NCI-H748 (cell line): ENCODE data around the gene CLEC18C.
"Not testable (repeated sequence)": the region's sequence is repeated elsewhere in the genome, so short reads cannot be mapped to it uniquely, and the experiment has no call there.

Experiments
- DNase-seq: peaks from one replicate; lab custom pipeline; 2025; ENCODE audit not compliant: unreplicated experiment; lab: John Stamatoyannopoulos, UW

The CLEC18C gene

GRCh38 chr16:70173212-70173837 lies at the start of gene CLEC18C:
Gene CLEC18C, plus strand, starts transcription at chr16:70173787. Its CDS starts 492 bp downstream, at chr16:70174279.
- DNase-seq: not testable (repeated sequence)

GRCh38 chr16:70123822-70124221 lies 49.8 kb upstream of the CLEC18C start:
- not testable (repeated sequence) for DNase-seq

- not testable (repeated sequence) for DNase-seq
These were observed 47.4 kb upstream of the CLEC18C start for GRCh38 chr16:70126226-70126625.

- DNase-seq: not testable (repeated sequence)
These were observed 45.9 kb upstream of the CLEC18C start for GRCh38 chr16:70127706-70128105.

- DNase-seq: not testable (repeated sequence)
These were observed 44.7 kb upstream of the CLEC18C start for GRCh38 chr16:70128844-70129243.

- DNase-seq: not testable (repeated sequence)
These were observed 37.8 kb upstream of the CLEC18C start for GRCh38 chr16:70135796-70136195.

- DNase-seq: not testable (repeated sequence)
These were observed 37.0 kb upstream of the CLEC18C start for GRCh38 chr16:70136595-70136994.

- DNase-seq: not testable (repeated sequence)
These were observed 30.8 kb upstream of the CLEC18C start for GRCh38 chr16:70142739-70143138.

- DNase-seq: not testable (repeated sequence)
These were observed 30.2 kb upstream of the CLEC18C start for GRCh38 chr16:70143231-70143895.

- not testable (repeated sequence) for DNase-seq
These were observed 25.7 kb upstream of the CLEC18C start for GRCh38 chr16:70147853-70148252.

GRCh38 chr16:70148453-70148852 lies 25.1 kb upstream of the CLEC18C start:
- not testable (repeated sequence) for DNase-seq

- not testable (repeated sequence) for DNase-seq
These were observed 24.3 kb upstream of the CLEC18C start for GRCh38 chr16:70149296-70149695.

- DNase-seq: no peak
These were observed 22.2 kb upstream of the CLEC18C start for GRCh38 chr16:70151391-70151790.

GRCh38 chr16:70151941-70152509 lies 21.6 kb upstream of the CLEC18C start:
- no peak for DNase-seq

GRCh38 chr16:70152578-70153302 lies 20.8 kb upstream of the CLEC18C start:
- DNase-seq: no peak

- not testable (repeated sequence) for DNase-seq
These were observed 18.9 kb upstream of the CLEC18C start for GRCh38 chr16:70154736-70155135.

- DNase-seq: no peak
These were observed 17.2 kb upstream of the CLEC18C start for GRCh38 chr16:70156207-70156978.

GRCh38 chr16:70157105-70157476 lies 16.5 kb upstream of the CLEC18C start:
- no peak for DNase-seq

GRCh38 chr16:70157477-70158260 lies 15.9 kb upstream of the CLEC18C start:
- DNase-seq: no peak
